ENCODE data around the gene FOSL2. TPM values are rescaled to one million over a fixed set of nuclear protein-coding genes. Genes with fewer than 3 reads are reported as not detected.

Gene FOSL2
- total RNA-seq, 1 experiment from 2014 or later, result 4.0 TPM

DNA sequence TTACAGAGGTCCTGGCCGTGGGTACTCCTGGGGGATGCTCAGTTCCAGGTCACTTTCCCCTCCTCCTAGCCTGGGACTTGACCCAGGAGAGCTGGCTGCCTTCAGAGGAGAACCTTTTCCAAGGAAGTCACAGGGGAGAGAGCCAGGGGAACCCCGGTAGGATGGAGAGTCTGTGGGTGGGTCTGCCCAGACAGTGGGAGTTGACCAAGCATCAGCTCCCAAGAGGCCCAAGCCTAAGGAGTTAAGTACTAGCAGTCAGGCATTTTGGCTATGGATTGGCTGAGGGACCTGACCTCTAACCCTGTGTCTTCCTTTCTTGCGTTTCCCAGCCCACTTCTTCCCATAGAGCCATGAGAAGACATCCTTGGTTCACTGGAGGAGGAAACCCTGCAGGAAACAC, 54.4 kb downstream of the FOSL2 start (continued):
- TF ChIP-seq, protein P1, sequence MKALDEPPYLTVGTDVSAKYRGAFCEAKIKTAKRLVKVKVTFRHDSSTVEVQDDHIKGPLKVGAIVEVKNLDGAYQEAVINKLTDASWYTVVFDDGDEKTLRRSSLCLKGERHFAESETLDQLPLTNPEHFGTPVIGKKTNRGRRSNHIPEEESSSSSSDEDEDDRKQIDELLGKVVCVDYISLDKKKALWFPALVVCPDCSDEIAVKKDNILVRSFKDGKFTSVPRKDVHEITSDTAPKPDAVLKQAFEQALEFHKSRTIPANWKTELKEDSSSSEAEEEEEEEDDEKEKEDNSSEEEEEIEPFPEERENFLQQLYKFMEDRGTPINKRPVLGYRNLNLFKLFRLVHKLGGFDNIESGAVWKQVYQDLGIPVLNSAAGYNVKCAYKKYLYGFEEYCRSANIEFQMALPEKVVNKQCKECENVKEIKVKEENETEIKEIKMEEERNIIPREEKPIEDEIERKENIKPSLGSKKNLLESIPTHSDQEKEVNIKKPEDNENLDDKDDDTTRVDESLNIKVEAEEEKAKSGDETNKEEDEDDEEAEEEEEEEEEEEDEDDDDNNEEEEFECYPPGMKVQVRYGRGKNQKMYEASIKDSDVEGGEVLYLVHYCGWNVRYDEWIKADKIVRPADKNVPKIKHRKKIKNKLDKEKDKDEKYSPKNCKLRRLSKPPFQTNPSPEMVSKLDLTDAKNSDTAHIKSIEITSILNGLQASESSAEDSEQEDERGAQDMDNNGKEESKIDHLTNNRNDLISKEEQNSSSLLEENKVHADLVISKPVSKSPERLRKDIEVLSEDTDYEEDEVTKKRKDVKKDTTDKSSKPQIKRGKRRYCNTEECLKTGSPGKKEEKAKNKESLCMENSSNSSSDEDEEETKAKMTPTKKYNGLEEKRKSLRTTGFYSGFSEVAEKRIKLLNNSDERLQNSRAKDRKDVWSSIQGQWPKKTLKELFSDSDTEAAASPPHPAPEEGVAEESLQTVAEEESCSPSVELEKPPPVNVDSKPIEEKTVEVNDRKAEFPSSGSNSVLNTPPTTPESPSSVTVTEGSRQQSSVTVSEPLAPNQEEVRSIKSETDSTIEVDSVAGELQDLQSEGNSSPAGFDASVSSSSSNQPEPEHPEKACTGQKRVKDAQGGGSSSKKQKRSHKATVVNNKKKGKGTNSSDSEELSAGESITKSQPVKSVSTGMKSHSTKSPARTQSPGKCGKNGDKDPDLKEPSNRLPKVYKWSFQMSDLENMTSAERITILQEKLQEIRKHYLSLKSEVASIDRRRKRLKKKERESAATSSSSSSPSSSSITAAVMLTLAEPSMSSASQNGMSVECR (CRISPR knock-in tag; IDR thresholded peaks at IDR 0.05; ENCODE audit: borderline replicate concordance), result no peak
- TF ChIP-seq JAZF1 (CRISPR knock-in tag; IDR thresholded peaks at IDR 0.05), result no peak
- TF ChIP-seq EMX1 (CRISPR knock-in tag; IDR thresholded peaks at IDR 0.05), result no peak
- TF ChIP-seq, protein P2, sequence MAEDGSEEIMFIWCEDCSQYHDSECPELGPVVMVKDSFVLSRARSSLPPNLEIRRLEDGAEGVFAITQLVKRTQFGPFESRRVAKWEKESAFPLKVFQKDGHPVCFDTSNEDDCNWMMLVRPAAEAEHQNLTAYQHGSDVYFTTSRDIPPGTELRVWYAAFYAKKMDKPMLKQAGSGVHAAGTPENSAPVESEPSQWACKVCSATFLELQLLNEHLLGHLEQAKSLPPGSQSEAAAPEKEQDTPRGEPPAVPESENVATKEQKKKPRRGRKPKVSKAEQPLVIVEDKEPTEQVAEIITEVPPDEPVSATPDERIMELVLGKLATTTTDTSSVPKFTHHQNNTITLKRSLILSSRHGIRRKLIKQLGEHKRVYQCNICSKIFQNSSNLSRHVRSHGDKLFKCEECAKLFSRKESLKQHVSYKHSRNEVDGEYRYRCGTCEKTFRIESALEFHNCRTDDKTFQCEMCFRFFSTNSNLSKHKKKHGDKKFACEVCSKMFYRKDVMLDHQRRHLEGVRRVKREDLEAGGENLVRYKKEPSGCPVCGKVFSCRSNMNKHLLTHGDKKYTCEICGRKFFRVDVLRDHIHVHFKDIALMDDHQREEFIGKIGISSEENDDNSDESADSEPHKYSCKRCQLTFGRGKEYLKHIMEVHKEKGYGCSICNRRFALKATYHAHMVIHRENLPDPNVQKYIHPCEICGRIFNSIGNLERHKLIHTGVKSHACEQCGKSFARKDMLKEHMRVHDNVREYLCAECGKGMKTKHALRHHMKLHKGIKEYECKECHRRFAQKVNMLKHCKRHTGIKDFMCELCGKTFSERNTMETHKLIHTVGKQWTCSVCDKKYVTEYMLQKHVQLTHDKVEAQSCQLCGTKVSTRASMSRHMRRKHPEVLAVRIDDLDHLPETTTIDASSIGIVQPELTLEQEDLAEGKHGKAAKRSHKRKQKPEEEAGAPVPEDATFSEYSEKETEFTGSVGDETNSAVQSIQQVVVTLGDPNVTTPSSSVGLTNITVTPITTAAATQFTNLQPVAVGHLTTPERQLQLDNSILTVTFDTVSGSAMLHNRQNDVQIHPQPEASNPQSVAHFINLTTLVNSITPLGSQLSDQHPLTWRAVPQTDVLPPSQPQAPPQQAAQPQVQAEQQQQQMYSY (CRISPR knock-in tag; IDR thresholded peaks at IDR 0.05), result no peak
- TF ChIP-seq ZNF423 (CRISPR knock-in tag; IDR thresholded peaks at IDR 0.05), result no peak
- TF ChIP-seq SMAD4 (CRISPR knock-in tag; IDR thresholded peaks at IDR 0.05), result no peak

DNA sequence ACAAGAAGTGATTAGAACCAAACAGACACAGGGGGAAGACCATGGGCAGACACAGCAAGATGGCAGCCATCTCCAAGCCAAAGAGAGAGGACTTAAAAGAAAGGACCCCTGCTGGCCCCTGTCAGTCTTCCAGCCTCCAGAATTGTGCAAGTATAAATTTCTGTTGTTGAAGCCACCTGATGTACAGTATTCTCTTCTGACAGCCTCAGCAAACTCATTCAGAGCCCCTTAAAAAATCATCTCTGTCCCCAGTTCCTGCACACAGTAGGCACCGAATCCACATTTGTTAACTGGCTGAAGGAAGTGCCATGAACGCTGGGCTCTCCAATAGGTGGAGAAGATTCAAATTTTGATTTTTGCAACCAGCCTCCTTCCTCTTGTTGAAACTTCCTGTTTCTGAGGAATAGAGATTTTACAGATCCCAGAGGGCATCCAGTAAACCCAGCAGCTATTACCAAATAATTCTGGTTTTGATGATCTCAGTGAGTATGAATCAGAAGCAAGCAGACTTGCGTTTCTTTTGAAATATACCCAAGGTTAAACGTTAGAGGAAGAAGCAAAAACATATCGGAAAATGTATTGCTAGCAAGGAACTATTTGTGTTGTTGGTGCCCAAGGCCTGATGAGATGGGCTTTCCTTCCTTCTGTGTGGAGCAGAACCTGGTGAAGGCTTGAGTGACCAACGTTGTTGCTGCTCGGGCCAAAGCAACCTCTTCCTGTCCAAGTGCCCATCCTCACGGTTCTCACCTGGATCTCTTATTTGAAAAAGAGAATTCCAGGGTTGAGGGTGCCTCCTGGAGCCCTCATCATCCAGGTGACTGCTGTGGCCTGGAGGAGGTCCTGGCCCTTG, 55.5 kb downstream of the FOSL2 start:
- Mint-ChIP-seq H3K27ac (no peak overlapping the region), H3K4me3 (no peak overlapping the region), H3K27me3 (ENCODE audit: low read depth) (peaks cover 4% of the 10 kb centered on the region; the same call in 1 of the 2 replicates), H3K9me3 (no peaks in the 10 kb centered on the region), H3K36me3 (no peaks in the 10 kb centered on the region), H3K4me1 (peaks cover 4% of the 10 kb centered on the region; the same call in 1 of the 2 replicates)
- ATAC-seq, result no peak
- no peak for DNase-seq (ENCODE audit: low spot score)
- TF ChIP-seq, protein P3, sequence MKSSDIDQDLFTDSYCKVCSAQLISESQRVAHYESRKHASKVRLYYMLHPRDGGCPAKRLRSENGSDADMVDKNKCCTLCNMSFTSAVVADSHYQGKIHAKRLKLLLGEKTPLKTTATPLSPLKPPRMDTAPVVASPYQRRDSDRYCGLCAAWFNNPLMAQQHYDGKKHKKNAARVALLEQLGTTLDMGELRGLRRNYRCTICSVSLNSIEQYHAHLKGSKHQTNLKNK (CRISPR knock-in tag; IDR thresholded peaks at IDR 0.05), result no peak
- no peak for TF ChIP-seq ZNF671 (CRISPR knock-in tag; IDR thresholded peaks at IDR 0.05)
- TF ChIP-seq MXD4 (CRISPR knock-in tag; IDR thresholded peaks at IDR 0.05; ENCODE audit: borderline replicate concordance), result no peak
- no peak for TF ChIP-seq SP1 (CRISPR knock-in tag; conservative IDR thresholded peaks at IDR 0.05)
- TF ChIP-seq, protein P4, sequence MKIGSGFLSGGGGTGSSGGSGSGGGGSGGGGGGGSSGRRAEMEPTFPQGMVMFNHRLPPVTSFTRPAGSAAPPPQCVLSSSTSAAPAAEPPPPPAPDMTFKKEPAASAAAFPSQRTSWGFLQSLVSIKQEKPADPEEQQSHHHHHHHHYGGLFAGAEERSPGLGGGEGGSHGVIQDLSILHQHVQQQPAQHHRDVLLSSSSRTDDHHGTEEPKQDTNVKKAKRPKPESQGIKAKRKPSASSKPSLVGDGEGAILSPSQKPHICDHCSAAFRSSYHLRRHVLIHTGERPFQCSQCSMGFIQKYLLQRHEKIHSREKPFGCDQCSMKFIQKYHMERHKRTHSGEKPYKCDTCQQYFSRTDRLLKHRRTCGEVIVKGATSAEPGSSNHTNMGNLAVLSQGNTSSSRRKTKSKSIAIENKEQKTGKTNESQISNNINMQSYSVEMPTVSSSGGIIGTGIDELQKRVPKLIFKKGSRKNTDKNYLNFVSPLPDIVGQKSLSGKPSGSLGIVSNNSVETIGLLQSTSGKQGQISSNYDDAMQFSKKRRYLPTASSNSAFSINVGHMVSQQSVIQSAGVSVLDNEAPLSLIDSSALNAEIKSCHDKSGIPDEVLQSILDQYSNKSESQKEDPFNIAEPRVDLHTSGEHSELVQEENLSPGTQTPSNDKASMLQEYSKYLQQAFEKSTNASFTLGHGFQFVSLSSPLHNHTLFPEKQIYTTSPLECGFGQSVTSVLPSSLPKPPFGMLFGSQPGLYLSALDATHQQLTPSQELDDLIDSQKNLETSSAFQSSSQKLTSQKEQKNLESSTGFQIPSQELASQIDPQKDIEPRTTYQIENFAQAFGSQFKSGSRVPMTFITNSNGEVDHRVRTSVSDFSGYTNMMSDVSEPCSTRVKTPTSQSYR (CRISPR knock-in tag; IDR thresholded peaks at IDR 0.05), result no peak
- TF ChIP-seq SMAD4 (CRISPR knock-in tag; IDR thresholded peaks at IDR 0.05), result no peak
- TF ChIP-seq NFE2L1 (CRISPR knock-in tag; IDR thresholded peaks at IDR 0.05), result no peak
- TF ChIP-seq EMX1 (CRISPR knock-in tag; IDR thresholded peaks at IDR 0.05), result no peak
- CTCF ChIA-PET, result no interaction called here
- POLR2A ChIA-PET, result interaction anchor here (0.6 kb wide), 1 partner anchor 606 kb away, joined by 3 read pairs; no protein-coding TSS in a partner anchor
